Measurements from ENCODE around the gene CNKSR3.

CNKSR3 gene

DNA sequence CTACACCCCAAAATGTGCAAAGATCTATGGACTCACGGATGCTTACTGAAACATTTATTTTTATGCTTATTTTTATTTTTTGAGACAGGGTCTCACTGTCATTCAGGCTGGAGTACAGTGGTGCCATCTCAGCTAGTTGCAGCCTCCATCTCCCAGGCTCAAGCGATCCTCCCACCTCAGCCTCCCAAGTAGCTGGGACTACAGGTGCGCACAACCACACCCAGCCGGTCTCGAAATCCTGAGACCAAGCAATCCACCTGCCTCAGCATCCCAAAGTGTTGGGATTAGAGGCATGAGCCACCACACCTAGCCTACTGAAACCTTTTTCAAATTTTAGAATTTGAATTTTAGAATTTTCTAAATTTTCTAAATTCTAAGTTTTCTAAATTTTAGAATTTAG is 103.0 kb downstream of the CNKSR3 start:
- TF ChIP-seq RAD21 (IDR thresholded peaks at IDR 0.05; ENCODE audit: low read depth) (no peak), FOXM1 (IDR thresholded peaks at IDR 0.05; ENCODE audit: borderline replicate concordance, low read depth) (no peak), USF1 (IDR thresholded peaks at IDR 0.05) (no peak), EP300 (IDR thresholded peaks at IDR 0.05; ENCODE audit: borderline replicate concordance) (no peak), NFIC (IDR thresholded peaks at IDR 0.05) (no peak), TCF12 (IDR thresholded peaks at IDR 0.05; ENCODE audit: low read depth) (no peak), ZBTB7A (IDR thresholded peaks at IDR 0.05; ENCODE audit: low read depth) (no peak), TEAD4 (IDR thresholded peaks at IDR 0.05) (no peak), CEBPB (IDR thresholded peaks at IDR 0.05) (no peak), CREB1 (IDR thresholded peaks at IDR 0.05; ENCODE audit: low read depth) (no peak), TAF1 (IDR thresholded peaks at IDR 0.05; ENCODE audit: low read depth) (no peak), EGR1 (IDR thresholded peaks at IDR 0.05) (no peak), YY1 (IDR thresholded peaks at IDR 0.05; ENCODE audit: low read depth) (no peak)
- TF ChIP-seq, protein P1, sequence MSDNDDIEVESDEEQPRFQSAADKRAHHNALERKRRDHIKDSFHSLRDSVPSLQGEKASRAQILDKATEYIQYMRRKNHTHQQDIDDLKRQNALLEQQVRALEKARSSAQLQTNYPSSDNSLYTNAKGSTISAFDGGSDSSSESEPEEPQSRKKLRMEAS (IDR thresholded peaks at IDR 0.05) = no peak
- TF ChIP-seq, protein P2, sequence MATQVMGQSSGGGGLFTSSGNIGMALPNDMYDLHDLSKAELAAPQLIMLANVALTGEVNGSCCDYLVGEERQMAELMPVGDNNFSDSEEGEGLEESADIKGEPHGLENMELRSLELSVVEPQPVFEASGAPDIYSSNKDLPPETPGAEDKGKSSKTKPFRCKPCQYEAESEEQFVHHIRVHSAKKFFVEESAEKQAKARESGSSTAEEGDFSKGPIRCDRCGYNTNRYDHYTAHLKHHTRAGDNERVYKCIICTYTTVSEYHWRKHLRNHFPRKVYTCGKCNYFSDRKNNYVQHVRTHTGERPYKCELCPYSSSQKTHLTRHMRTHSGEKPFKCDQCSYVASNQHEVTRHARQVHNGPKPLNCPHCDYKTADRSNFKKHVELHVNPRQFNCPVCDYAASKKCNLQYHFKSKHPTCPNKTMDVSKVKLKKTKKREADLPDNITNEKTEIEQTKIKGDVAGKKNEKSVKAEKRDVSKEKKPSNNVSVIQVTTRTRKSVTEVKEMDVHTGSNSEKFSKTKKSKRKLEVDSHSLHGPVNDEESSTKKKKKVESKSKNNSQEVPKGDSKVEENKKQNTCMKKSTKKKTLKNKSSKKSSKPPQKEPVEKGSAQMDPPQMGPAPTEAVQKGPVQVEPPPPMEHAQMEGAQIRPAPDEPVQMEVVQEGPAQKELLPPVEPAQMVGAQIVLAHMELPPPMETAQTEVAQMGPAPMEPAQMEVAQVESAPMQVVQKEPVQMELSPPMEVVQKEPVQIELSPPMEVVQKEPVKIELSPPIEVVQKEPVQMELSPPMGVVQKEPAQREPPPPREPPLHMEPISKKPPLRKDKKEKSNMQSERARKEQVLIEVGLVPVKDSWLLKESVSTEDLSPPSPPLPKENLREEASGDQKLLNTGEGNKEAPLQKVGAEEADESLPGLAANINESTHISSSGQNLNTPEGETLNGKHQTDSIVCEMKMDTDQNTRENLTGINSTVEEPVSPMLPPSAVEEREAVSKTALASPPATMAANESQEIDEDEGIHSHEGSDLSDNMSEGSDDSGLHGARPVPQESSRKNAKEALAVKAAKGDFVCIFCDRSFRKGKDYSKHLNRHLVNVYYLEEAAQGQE (IDR thresholded peaks at IDR 0.05; ENCODE audit: low read depth) = no peak

DNA sequence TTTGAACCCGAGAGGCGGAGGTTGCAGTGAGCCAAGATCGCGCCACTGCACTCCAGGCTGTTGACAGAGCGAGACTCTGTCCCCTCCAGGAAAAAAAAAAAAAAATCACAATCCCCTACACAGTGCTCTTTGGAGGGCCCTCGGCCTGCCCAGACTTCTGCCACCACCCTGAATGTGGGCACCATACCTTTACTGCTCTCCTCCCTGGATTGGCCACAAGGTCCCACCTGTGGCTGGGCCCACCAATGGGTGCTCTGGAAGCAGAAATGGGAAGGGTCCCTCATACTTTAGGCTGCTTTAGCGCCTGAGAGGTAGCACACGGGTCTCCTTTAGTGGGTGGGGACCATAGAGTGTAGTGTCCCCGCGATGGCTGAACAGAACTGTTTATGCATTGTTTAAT is 103.6 kb downstream of the CNKSR3 start:
- no peak for TF ChIP-seq CEBPB (IDR thresholded peaks at IDR 0.05)
- no peak for TF ChIP-seq NFIC (IDR thresholded peaks at IDR 0.05)

DNA sequence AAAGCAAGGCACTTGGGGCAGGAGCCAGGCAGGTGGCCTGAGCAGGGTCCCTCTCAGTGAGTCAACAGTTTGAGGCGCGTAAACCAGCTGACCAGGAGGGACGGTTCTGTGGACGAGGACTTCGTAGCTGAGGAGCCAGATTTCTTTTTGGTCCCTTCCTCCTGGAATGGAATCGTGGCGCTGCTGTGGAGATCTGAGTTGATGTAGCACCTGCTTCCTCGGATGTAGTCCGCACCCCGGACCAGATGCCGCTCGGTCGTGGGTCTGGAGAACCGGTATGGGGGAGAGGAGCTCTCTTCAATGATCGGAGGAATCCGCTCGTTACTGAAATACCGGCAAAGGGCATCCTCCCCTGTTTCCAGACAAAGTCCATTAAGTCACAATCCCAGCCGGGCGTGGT is 104.2 kb downstream of the CNKSR3 start:
- TF ChIP-seq TEAD4 (IDR thresholded peaks at IDR 0.05) = no peak
- no peak for TF ChIP-seq ZBTB7A (IDR thresholded peaks at IDR 0.05; ENCODE audit: low read depth)
- no peak for TF ChIP-seq CEBPB (IDR thresholded peaks at IDR 0.05)

GRCh38 chr6:154404791-154405400 is 105.6 kb downstream of the CNKSR3 start:
- TF ChIP-seq TAF1 (IDR thresholded peaks at IDR 0.05; ENCODE audit: low read depth) (no peak), EP300 (IDR thresholded peaks at IDR 0.05; ENCODE audit: borderline replicate concordance) (no peak), NFIC (IDR thresholded peaks at IDR 0.05) (no peak), TCF12 (IDR thresholded peaks at IDR 0.05; ENCODE audit: low read depth) (no peak), YY1 (IDR thresholded peaks at IDR 0.05; ENCODE audit: low read depth) (no peak), USF1 (IDR thresholded peaks at IDR 0.05) (no peak), CEBPB (IDR thresholded peaks at IDR 0.05) (no peak), FOXM1 (IDR thresholded peaks at IDR 0.05; ENCODE audit: borderline replicate concordance, low read depth) (no peak), EGR1 (IDR thresholded peaks at IDR 0.05) (no peak), ZBTB7A (IDR thresholded peaks at IDR 0.05; ENCODE audit: low read depth) (no peak), CREB1 (IDR thresholded peaks at IDR 0.05; ENCODE audit: low read depth) (no peak), RAD21 (IDR thresholded peaks at IDR 0.05; ENCODE audit: low read depth) (no peak), TEAD4 (IDR thresholded peaks at IDR 0.05) (no peak)
- TF ChIP-seq, protein P1 (IDR thresholded peaks at IDR 0.05) = no peak
- TF ChIP-seq, protein P2 (IDR thresholded peaks at IDR 0.05; ENCODE audit: low read depth) = no peak

DNA sequence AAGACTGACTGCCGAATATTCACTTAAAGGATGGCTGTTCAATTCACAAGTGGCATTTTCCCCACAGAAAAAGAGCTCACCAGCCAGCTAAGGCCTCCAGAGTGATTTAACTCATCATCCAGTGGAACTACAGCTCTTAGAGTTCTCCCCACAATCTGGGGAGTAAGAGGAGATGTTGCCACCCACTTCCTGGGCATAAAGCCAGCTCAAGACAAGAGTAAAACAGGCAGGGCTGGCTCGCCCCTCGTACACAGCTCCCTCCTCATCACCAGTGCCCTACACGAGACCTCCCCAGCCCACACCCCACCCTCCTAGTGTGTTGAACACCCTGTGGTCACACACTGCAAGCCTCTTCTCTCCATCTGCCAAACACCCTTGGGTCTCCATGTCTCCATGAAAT is 106.7 kb downstream of the CNKSR3 start:
- TF ChIP-seq TEAD4 (IDR thresholded peaks at IDR 0.05) = no peak
- TF ChIP-seq NFIC (IDR thresholded peaks at IDR 0.05) = peak; percentile 26; the same call in 1 of the 2 replicates
- no peak for TF ChIP-seq FOXM1 (IDR thresholded peaks at IDR 0.05; ENCODE audit: borderline replicate concordance, low read depth)

GRCh38 chr6:154402081-154402780 is 108.3 kb downstream of the CNKSR3 start:
- TF ChIP-seq, protein P1 (IDR thresholded peaks at IDR 0.05) = no peak
- no peak for TF ChIP-seq EP300 (IDR thresholded peaks at IDR 0.05; ENCODE audit: borderline replicate concordance)
- TF ChIP-seq, protein P2 (IDR thresholded peaks at IDR 0.05; ENCODE audit: low read depth) = no peak
- no peak for TF ChIP-seq USF1 (IDR thresholded peaks at IDR 0.05)
- TF ChIP-seq CEBPB (IDR thresholded peaks at IDR 0.05) = no peak
- TF ChIP-seq TAF1 (IDR thresholded peaks at IDR 0.05; ENCODE audit: low read depth) = no peak
- no peak for TF ChIP-seq YY1 (IDR thresholded peaks at IDR 0.05; ENCODE audit: low read depth)
- no peak for TF ChIP-seq ZBTB7A (IDR thresholded peaks at IDR 0.05; ENCODE audit: low read depth)
- TF ChIP-seq RAD21 (IDR thresholded peaks at IDR 0.05; ENCODE audit: low read depth) = no peak
- TF ChIP-seq EGR1 (IDR thresholded peaks at IDR 0.05) = no peak
- TF ChIP-seq FOXM1 (IDR thresholded peaks at IDR 0.05; ENCODE audit: borderline replicate concordance, low read depth) = no peak
- no peak for TF ChIP-seq TCF12 (IDR thresholded peaks at IDR 0.05; ENCODE audit: low read depth)
- TF ChIP-seq TEAD4 (IDR thresholded peaks at IDR 0.05) = no peak
- no peak for TF ChIP-seq NFIC (IDR thresholded peaks at IDR 0.05)
- no peak for TF ChIP-seq CREB1 (IDR thresholded peaks at IDR 0.05; ENCODE audit: low read depth)
